Choroid plexus epithelial cell (primary cell): Measurements from ENCODE around the gene RHOH.

Source experiments
- DNase-seq: peaks from one replicate; pipeline ENCODE4 v3.0.0-alpha.2; 2010; ENCODE audit warnings: low read depth
- H3K4me3 ChIP-seq: 2 replicates; pipeline ENCODE4 v1.5.1; 2011; ENCODE audit warnings: low read depth, mild to moderate bottlenecking, control low read depth, low read length, moderate library complexity
- CTCF ChIP-seq: conservative IDR thresholded peaks from 2 replicates; pipeline ENCODE4 v1.5.1; 2011; ENCODE audit warnings: low read depth, mild to moderate bottlenecking, control low read depth, inconsistent platforms, low read length, moderate library complexity

Gene RHOH

GRCh38 chr4:40193016-40193571, 3.7 kb upstream of the RHOH start:
- no peak overlapping the region for H3K4me3 ChIP-seq
- TF ChIP-seq CTCF, result no peak
- DNase-seq, result no peak

- H3K4me3 ChIP-seq, result no peak overlapping the region
- DNase-seq, result no peak
These were observed 3.3 kb upstream of the RHOH start for GRCh38 chr4:40193578-40193977.

GRCh38 chr4:40194602-40195161, 2.1 kb upstream of the RHOH start:
- peak; percentile 88 for DNase-seq
- no peak for TF ChIP-seq CTCF
- H3K4me3 ChIP-seq, result peak overlapping the region; percentile 25

More at GRCh38 chr4:40193578-40193977, 3.3 kb upstream of the RHOH start:
- no peak for TF ChIP-seq CTCF

- no peak for DNase-seq
- H3K4me3 ChIP-seq, result no peak overlapping the region
- no peak for TF ChIP-seq CTCF
These were observed 1.4 kb upstream of the RHOH start for GRCh38 chr4:40195182-40196177.

- TF ChIP-seq CTCF, result no peak
- no peak overlapping the region for H3K4me3 ChIP-seq
- DNase-seq, result no peak
These were observed 559 bp upstream of the RHOH start for GRCh38 chr4:40196272-40196671.

GRCh38 chr4:40197879-40198689, 1.3 kb downstream of the RHOH start:
- DNase-seq, result no peak
- no peak for TF ChIP-seq CTCF
- H3K4me3 ChIP-seq, result no peak overlapping the region
